OCI-LY3 (cell line): Measurements from ENCODE around the gene SNAP47.

Experiments used
- H2AFZ ChIP-seq: fragments of 200-600, 300-600 bp; shearing (Covaris generic); 2 replicates; pipeline ENCODE4 v1.6.0; 2014; ENCODE audit warnings: antibody characterized with exemption, low read depth, low read length
- H3K27ac ChIP-seq: fragments of 200-600, 300-600 bp; sonication (generic); 2 replicates; pipeline ENCODE4 v1.5.1; 2014; ENCODE audit warnings: mild to moderate bottlenecking, low read length, moderate library complexity, mixed read lengths
- H3K27me3 ChIP-seq: fragments of 200-600, 300-600 bp; sonication (generic); 2 replicates; pipeline ENCODE4 v1.6.1; 2014; ENCODE audit warnings: low read depth, low read length, mixed read lengths
- H3K36me3 ChIP-seq: fragments of 200-600, 300-600 bp; sonication (generic); replicated peaks from 2 replicates; pipeline ENCODE3; 2014; ENCODE audit warnings: low read depth, low read length, mixed read lengths
- H3K4me1 ChIP-seq: fragments of 300-600, 200-600 bp; sonication (generic); 2 replicates; pipeline ENCODE4 v1.6.1; 2014; ENCODE audit warnings: low read length, mixed read lengths
- H3K4me2 ChIP-seq: fragments of 200-600, 300-600 bp; sonication (generic); 2 replicates; pipeline ENCODE4 v1.6.1; 2014; ENCODE audit warnings: low read length, mixed read lengths
- H3K4me3 ChIP-seq: fragments of 300-600, 200-600 bp; sonication (generic); 2 replicates; pipeline ENCODE4 v1.5.1; 2014; ENCODE audit warnings: antibody characterized with exemption, mild to moderate bottlenecking, low read length, moderate library complexity
- H3K79me2 ChIP-seq: fragments of 300-600, 200-600 bp; shearing (Covaris generic); 2 replicates; pipeline ENCODE4 v1.6.1; 2014; ENCODE audit warnings: mild to moderate bottlenecking, low read length, mixed read lengths
- H3K9ac ChIP-seq: fragments of 300-600, 200-600 bp; shearing (Covaris generic); 2 replicates; pipeline ENCODE4 v1.6.0; 2014; ENCODE audit warnings: mild to moderate bottlenecking, low read length, moderate library complexity
- H3K9me3 ChIP-seq: fragments of 200-600, 300-600 bp; shearing (Covaris generic); 2 replicates; pipeline ENCODE4 v1.6.1; 2014; ENCODE audit warnings: low read length, mixed read lengths; ENCODE audit not compliant: insufficient read depth
- H4K20me1 ChIP-seq: fragments of 200-600, 300-600 bp; sonication (generic); 2 replicates; pipeline ENCODE4 v1.6.1; 2016; ENCODE audit warnings: low read length, mixed read lengths; ENCODE audit not compliant: insufficient read depth
- CTCF ChIP-seq: fragments of 200-600, 300-600 bp; sonication (generic); IDR thresholded peaks from 2 replicates; pipeline ENCODE4 v1.5.1; 2014; ENCODE audit warnings: antibody characterized with exemption, low read length, low read depth
- EZH2phosphoT487 ChIP-seq: fragments of 200-600 bp; shearing (Covaris generic); IDR thresholded peaks from 2 replicates; pipeline ENCODE4 v1.6.1; 2018; ENCODE audit warnings: antibody characterized with exemption, mixed run types, low read depth

SNAP47 gene

DNA sequence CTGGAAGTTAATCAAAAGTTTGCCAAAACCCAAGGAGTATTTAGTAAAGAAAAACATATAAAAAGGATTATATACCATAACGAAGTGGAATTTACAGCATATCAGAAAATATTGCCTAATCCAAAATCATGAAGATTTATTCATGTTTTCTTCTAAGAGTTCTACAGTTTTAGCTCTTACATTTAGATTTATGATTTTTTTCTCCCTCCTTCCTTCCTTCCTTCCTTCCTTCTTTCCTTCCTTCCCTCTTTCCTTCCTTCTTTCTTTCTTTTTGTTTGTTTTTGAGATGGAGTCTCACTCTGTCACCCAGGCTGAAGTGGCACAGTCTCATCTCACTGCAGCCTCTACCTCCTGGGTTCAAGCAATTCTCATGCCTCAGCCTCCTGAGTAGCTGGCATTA lies 64.5 kb downstream of the SNAP47 start:
- Histone ChIP-seq H3K9ac (no peak overlapping the region), H3K9me3 (peaks cover 7% of the 10 kb centered on the region; the same call in 1 of the 2 replicates), H3K27ac (no peak overlapping the region), H4K20me1 (no peaks in the 10 kb centered on the region), H3K4me1 (no peaks in the 10 kb centered on the region), H3K79me2 (no peaks in the 10 kb centered on the region), H2AFZ (no peak overlapping the region), H3K27me3 (peaks cover 29% of the 10 kb centered on the region), H3K4me3 (no peak overlapping the region), H3K4me2 (no peak overlapping the region), H3K36me3 (no peaks in the 10 kb centered on the region)
- TF ChIP-seq CTCF: no peak
- TF ChIP-seq EZH2phosphoT487: no peak

- no peak overlapping the region for H3K27ac ChIP-seq
- TF ChIP-seq CTCF (no peak), EZH2phosphoT487 (no peak)
- no peaks in the 10 kb centered on the region for H3K4me1 ChIP-seq
- no peak overlapping the region for H3K9ac ChIP-seq
- H3K4me2 ChIP-seq: no peak overlapping the region
- no peak overlapping the region for H3K4me3 ChIP-seq
- peaks cover 28% of the 10 kb centered on the region for H3K27me3 ChIP-seq
- H2AFZ ChIP-seq: no peak overlapping the region
- no peaks in the 10 kb centered on the region for H4K20me1 ChIP-seq
- H3K79me2 ChIP-seq: no peaks in the 10 kb centered on the region
- peaks cover 10% of the 10 kb centered on the region; the same call in 1 of the 2 replicates for H3K9me3 ChIP-seq
- H3K36me3 ChIP-seq: no peaks in the 10 kb centered on the region
Measured at GRCh38 chr1:227803933-227804332, 68.7 kb downstream of the SNAP47 start.

DNA sequence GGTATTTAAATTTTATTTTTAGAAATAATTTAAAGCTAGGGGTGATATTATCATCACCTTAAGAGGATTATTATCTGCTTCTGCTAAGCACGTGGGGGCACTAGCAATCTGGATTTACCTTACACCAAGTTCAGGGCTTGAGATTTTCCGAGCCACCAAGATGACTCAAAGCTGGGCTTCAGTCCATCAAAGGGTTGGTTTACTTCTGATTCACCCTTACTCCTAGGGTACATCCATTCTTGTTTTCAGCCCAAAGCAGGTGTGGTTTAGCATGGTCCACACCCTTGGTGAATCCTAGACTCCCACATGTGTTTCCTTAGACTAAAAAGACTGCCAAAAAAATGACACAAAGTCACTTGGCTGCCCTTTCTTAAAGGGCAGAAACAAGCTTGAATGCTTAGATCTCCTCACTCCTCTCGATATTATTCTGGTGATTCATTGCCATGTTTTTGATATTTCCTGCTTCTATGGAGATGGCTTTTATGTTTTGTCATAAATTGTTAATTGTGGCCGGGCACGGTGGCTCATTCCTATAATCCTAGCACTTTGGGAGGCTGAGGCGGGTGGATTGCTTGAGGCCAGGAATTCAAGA lies 70.5 kb downstream of the SNAP47 start:
- H2AFZ ChIP-seq: no peak overlapping the region
- H3K4me2 ChIP-seq: no peak overlapping the region
- H3K36me3 ChIP-seq: no peaks in the 10 kb centered on the region
- peaks cover 10% of the 10 kb centered on the region; the same call in 1 of the 2 replicates for H3K9me3 ChIP-seq
- no peak overlapping the region for H3K4me3 ChIP-seq
- H3K27me3 ChIP-seq: peaks cover 20% of the 10 kb centered on the region
- no peak overlapping the region for H3K27ac ChIP-seq
- no peak overlapping the region for H3K9ac ChIP-seq
- no peaks in the 10 kb centered on the region for H3K79me2 ChIP-seq
- TF ChIP-seq CTCF: no peak
- no peak for TF ChIP-seq EZH2phosphoT487
- no peaks in the 10 kb centered on the region for H3K4me1 ChIP-seq
- H4K20me1 ChIP-seq: no peaks in the 10 kb centered on the region

DNA sequence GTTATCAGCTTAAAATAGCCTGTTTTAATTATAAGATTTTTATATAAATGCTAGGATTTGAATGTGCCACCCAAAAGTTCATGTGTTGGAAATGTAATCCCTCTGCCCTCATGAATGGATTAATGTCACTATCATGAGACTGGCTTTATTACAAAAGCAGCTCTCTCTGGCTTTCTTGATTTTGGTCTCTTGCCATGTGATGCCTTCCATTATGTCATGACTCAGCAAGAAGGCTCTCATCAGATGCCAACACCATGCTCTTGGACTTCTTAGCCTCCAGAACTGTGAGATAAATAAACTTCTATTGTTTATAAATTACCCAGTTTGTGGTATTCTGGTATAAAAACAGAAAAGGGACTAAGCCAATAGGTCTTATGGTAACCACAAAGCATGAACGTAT lies 73.3 kb downstream of the SNAP47 start:
- Histone ChIP-seq H3K79me2 (no peaks in the 10 kb centered on the region), H3K4me1 (no peaks in the 10 kb centered on the region), H3K9me3 (peaks cover 10% of the 10 kb centered on the region), H3K4me2 (no peak overlapping the region), H4K20me1 (no peaks in the 10 kb centered on the region), H3K4me3 (no peak overlapping the region), H3K27me3 (peaks cover 14% of the 10 kb centered on the region), H3K9ac (no peak overlapping the region), H3K36me3 (no peaks in the 10 kb centered on the region), H2AFZ (no peak overlapping the region), H3K27ac (no peak overlapping the region)
- TF ChIP-seq EZH2phosphoT487 (no peak), CTCF (no peak)
